GM10248 (cell line): ENCODE measurements around the gene C9orf152.
"Not testable (repeated sequence)": the region's sequence is repeated elsewhere in the genome, so short reads cannot be mapped to it uniquely, and the experiment has no call there.

Source experiments
- CTCF ChIA-PET: fragments of 300-600 bp; sonication (Branson Sonifier 250); formaldehyde crosslinking; extraction: SDS; loops from one replicate; lab custom pipeline; 2021; ENCODE audit warnings: antibody characterized with exemption; lab: Yijun Ruan, JAX
- POLR2A ChIA-PET: fragments of 350-650 bp; sonication (Branson Sonifier 250); formaldehyde crosslinking; extraction: SDS; loops from one replicate; lab custom pipeline; 2020; ENCODE audit warnings: antibody characterized with exemption; lab: Yijun Ruan, JAX
- DNase-seq: peaks from one replicate; pipeline ENCODE4 v3.0.0; 2012; ENCODE audit errors: extremely low spot score
- CTCF ChIP-seq: IDR thresholded peaks from 2 replicates; pipeline ENCODE4 v1.5.1; 2012; ENCODE audit warnings: mild to moderate bottlenecking, low read depth; ENCODE audit errors: extremely low read depth, missing control alignments, control extremely low read depth

The C9orf152 gene

GRCh38 chr9:110254500-110254899, 46.5 kb upstream of the C9orf152 start:
- POLR2A ChIA-PET = no interaction called here
- CTCF ChIA-PET = no interaction called here
- TF ChIP-seq CTCF = no peak
- DNase-seq = no peak

DNA sequence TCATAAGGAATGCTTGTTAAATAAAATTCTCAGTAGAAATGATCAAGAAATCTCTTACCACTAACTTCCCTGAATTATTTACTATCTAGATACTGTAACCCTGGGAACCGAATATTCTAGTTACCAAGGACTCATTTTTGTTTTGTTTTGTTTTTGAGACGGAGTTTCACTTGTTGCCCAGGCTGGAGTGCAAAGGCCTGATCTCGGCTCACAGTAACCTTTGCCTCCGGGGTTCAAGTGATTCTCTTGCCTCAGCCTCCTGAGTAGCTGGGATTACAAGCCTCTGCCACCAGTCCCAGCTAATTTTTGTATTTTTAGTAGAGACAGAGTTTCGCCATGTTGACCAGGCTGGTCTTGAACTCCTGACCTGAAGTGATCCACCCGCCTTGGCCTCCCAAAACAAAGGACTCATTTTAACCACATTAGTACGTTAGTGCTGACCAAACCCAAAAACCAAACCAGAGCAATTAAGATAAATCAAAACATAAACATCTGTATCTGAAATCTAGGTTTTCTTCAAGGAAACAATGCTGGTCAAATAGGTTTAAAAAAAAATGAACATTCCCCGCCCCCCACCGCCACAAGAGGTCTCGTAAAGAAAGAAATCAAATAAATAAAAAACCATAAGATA, 44.7 kb upstream of the C9orf152 start:
- ChIA-PET POLR2A (no interaction called here), CTCF (interaction anchor here (1.1 kb wide), 1 partner anchor 36 kb away, joined by 3 read pairs; no protein-coding TSS in a partner anchor)
- DNase-seq = no peak
- TF ChIP-seq CTCF = no peak

DNA sequence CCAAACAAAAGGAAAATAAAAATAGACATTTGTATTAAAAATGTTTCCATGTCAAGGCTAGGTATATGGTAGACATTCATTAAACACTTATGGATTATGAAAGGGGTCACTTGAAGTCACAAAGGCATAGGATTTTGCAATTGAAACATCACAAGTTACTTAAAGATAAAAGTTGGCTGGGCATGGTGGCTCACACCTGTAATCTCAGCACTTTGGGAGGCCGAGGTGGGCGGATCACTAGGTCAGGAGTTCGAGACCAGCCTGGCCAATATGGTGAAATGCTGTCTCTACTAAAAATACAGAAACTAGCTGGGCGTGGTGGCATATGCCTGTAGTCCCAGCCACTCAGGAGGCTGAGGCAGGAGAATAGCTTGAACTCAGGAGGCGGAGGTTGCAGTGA, 43.8 kb upstream of the C9orf152 start:
- POLR2A ChIA-PET, DNase-seq: not testable (repeated sequence)
- CTCF ChIA-PET = interaction anchor here (1.1 kb wide), 1 partner anchor 35 kb away, joined by 3 read pairs; no protein-coding TSS in a partner anchor

- no peak for DNase-seq
- CTCF ChIA-PET = no interaction called here
- no peak for TF ChIP-seq CTCF
- POLR2A ChIA-PET = no interaction called here
Observed at GRCh38 chr9:110251212-110251611, 43.3 kb upstream of the C9orf152 start.

DNA sequence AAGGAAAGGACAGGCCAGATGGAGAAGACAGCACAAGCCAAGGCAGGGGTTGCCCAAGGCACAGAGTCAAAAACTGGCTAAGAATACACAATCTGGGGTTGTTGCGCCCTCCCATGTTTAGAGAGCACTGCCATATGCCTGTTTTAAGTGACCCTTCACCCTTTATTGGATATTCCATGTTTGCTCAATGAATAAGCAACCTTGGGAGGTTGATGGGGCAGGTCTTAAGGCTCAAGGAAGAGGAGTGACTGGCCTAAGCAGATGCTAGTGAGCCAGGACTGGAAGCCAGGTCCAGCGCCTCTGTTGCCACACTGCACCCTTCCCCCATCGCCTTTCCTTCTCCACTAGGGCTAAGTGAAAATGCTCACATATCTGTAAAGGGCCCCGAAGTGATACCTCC, 41.6 kb upstream of the C9orf152 start:
- no peak for TF ChIP-seq CTCF
- CTCF ChIA-PET = no interaction called here
- POLR2A ChIA-PET = no interaction called here
- DNase-seq = no peak

DNA sequence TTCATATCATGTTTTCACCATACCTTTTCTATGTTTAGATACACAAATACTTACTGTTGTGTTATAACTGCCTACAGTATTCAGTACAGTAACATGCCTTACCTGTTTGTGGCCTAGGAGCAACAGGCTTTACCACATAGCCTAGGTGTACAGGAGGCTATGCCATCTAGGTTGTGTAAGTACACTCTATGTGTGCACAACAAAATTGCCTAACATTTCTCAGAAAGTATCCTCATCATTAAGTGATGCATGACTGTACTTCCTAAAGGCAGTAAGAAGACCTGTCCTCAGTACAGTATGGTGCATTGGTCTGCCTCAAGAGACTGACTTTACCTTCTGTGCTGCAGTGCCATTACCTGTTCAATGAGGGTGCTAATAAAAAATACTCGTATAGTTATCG, 40.4 kb upstream of the C9orf152 start:
- ChIA-PET CTCF (no interaction called here), POLR2A (no interaction called here)
- no peak for DNase-seq
- TF ChIP-seq CTCF = no peak

- no peak for DNase-seq
- ChIA-PET CTCF (interaction anchor here (0.7 to 1.5 kb wide), 2 partner anchors 28 to 62 kb away, joined by 3 to 4 read pairs; no protein-coding TSS in a partner anchor), POLR2A (interaction anchor here (0.5 to 2.8 kb wide), 2 partner anchors 10 to 1124 kb away, joined by 4 to 11 read pairs; partner anchors contain the start of gene TXN)
- no peak for TF ChIP-seq CTCF
Observed at GRCh38 chr9:110246214-110246613, 38.3 kb upstream of the C9orf152 start.
